ENCODE results near the gene CRYBA4. TPM values are rescaled to one million over a fixed set of nuclear protein-coding genes. Genes with fewer than 3 reads are reported as not detected.

Gene CRYBA4
- total RNA-seq, 1 donor from 2014 or later: 0.27 TPM

Other genes with a start within 250 kb of the CRYBA4 start
- 17.4 and 18.5 TPM in 2 replicates for gene ASPHD2, start 192.7 kb upstream of the CRYBA4 start, total RNA-seq
- gene HPS4, start 138.2 kb upstream of the CRYBA4 start, total RNA-seq: 37.1 and 38.1 TPM in 2 replicates
- gene SRRD, start 138.1 kb upstream of the CRYBA4 start, total RNA-seq: 22.8 and 23.4 TPM in 2 replicates
- gene TFIP11, start 109.5 kb upstream of the CRYBA4 start, total RNA-seq: 62.8 and 64.1 TPM in 2 replicates
- gene TPST2, start 31.8 kb upstream of the CRYBA4 start, total RNA-seq: 74.8 and 82.1 TPM in 2 replicates
- not detected in 2 replicates for gene CRYBB1, start 3.9 kb upstream of the CRYBA4 start, total RNA-seq
- 249 and 268 TPM in 2 replicates for gene MIAT, start 35.6 kb downstream of the CRYBA4 start, total RNA-seq

Data from T-helper 1 cell treated with Interleukin-12 subunit alpha and Interleukin-12 subunit beta and Interleukin-4 antibody, amounts not matched to agents 30 ng/mL and 1 ng/mL, for 36 hours (primary cell).